ENCODE results near the gene VDAC1. TPM values are rescaled to one million over a fixed set of nuclear protein-coding genes. Genes with fewer than 3 reads are reported as not detected.

The VDAC1 gene
- total RNA-seq, 1 donor from 2014 or later, result 132 TPM

DNA sequence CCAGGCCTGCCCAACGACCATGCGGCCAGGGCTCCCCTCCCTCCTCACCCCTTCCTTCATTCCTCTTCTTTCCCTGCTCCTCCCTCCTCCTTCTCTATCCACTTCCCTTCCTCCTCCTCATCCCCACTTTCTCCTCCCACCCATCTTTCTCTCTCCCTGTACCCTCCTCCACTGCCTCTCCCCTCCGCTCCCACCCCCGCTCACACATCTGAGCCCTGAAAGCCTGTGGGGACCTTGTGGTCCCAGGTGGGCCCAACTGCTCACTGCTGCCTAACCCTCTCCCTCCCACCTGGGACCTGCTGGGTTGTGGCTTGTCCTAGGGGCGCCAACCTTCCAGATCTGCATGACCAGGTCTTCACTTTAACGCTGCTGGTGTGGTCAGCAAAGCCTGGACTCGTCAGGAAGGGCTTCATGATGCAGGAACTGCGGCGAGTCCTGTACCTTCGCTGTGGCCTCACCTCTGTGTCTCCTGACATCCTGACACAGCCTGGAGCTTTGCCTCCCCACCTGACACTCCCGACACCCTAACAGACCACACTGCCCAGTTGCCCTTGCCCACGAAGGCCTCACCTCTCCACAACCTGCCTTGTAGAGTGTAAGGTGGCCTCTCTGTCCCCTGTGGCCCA lies 71.0 kb downstream of the VDAC1 start:
- H3K4me3 Mint-ChIP-seq (ENCODE audit: unreplicated experiment), result no peak overlapping the region
- H3K9me3 Mint-ChIP-seq (ENCODE audit: unreplicated experiment), result peaks cover 3% of the 10 kb centered on the region
- TF ChIP-seq, protein P1, sequence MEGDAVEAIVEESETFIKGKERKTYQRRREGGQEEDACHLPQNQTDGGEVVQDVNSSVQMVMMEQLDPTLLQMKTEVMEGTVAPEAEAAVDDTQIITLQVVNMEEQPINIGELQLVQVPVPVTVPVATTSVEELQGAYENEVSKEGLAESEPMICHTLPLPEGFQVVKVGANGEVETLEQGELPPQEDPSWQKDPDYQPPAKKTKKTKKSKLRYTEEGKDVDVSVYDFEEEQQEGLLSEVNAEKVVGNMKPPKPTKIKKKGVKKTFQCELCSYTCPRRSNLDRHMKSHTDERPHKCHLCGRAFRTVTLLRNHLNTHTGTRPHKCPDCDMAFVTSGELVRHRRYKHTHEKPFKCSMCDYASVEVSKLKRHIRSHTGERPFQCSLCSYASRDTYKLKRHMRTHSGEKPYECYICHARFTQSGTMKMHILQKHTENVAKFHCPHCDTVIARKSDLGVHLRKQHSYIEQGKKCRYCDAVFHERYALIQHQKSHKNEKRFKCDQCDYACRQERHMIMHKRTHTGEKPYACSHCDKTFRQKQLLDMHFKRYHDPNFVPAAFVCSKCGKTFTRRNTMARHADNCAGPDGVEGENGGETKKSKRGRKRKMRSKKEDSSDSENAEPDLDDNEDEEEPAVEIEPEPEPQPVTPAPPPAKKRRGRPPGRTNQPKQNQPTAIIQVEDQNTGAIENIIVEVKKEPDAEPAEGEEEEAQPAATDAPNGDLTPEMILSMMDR (IDR thresholded peaks at IDR 0.05; ENCODE audit: partially characterized antibody, unreplicated experiment), result no peak
- H3K27ac Mint-ChIP-seq (ENCODE audit: unreplicated experiment), result no peak overlapping the region
- peaks cover 12% of the 10 kb centered on the region for H3K4me1 Mint-ChIP-seq (ENCODE audit: low read depth, unreplicated experiment)
- H3K27me3 Mint-ChIP-seq (ENCODE audit: unreplicated experiment), result peaks cover 15% of the 10 kb centered on the region
- DNase-seq, result no peak
- H3K36me3 Mint-ChIP-seq (ENCODE audit: unreplicated experiment), result no peaks in the 10 kb centered on the region

DNA sequence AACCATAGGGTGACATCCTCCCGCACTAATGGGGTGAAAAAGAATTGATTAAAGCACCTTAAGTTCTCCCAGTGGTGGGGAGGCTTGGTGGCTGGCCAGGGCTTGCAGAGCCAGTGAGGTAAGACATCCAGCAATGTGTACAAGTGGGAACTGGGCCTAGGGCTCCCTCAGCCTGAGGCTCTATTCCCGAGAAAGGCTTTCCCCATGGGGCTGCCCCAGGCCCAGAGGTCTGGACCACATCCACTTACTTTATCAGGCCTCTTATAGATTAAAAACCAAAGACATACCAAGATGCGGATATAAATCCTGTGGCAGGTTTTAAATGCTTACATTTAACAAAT lies 71.6 kb downstream of the VDAC1 start:
- Mint-ChIP-seq H3K27me3 (ENCODE audit: unreplicated experiment) (peaks cover 15% of the 10 kb centered on the region), H3K36me3 (ENCODE audit: unreplicated experiment) (no peaks in the 10 kb centered on the region), H3K4me1 (ENCODE audit: low read depth, unreplicated experiment) (peaks cover 12% of the 10 kb centered on the region), H3K27ac (ENCODE audit: unreplicated experiment) (no peak overlapping the region), H3K9me3 (ENCODE audit: unreplicated experiment) (peaks cover 3% of the 10 kb centered on the region), H3K4me3 (ENCODE audit: unreplicated experiment) (no peak overlapping the region)
- TF ChIP-seq, protein P1 (IDR thresholded peaks at IDR 0.05; ENCODE audit: partially characterized antibody, unreplicated experiment), result no peak
- no peak for DNase-seq

DNA sequence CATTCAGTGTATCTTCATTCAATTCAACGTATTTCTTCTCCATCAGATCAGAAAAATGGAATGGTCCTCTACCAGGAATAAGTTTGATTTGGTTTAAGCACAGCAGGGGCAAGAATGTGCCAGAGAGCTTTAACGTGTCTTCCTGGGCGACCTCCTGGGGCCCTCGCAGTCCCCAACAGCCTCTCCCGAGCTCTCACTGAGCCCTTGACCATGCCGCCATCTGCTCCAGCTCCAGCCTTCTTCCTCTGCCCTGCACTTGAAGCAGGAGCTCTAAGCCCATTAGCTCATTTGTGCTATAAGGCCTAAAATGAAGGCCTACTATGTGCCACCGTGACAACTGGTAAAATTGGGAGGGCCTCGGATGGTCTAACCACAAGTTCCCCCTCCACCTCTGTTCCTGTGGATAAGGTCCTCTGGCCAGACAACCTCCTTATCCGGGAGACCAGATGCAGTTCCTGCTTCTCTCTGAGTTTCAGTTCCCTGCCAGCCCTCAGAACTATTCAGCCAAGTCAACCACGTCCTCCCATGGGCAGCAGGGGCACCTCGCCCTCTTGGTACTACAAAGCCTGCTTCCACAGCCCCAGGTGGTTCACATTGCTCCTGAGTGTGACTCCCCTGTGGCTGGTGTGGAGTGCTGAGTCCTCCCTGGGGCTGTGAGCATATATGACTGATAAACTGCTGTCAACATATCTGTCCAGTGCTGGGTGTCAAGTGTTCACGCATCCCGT lies 72.2 kb downstream of the VDAC1 start:
- peaks cover 12% of the 10 kb centered on the region for H3K4me1 Mint-ChIP-seq (ENCODE audit: low read depth, unreplicated experiment)
- no peak for DNase-seq
- peaks cover 15% of the 10 kb centered on the region for H3K27me3 Mint-ChIP-seq (ENCODE audit: unreplicated experiment)
- H3K27ac Mint-ChIP-seq (ENCODE audit: unreplicated experiment), result no peak overlapping the region
- TF ChIP-seq, protein P1 (IDR thresholded peaks at IDR 0.05; ENCODE audit: partially characterized antibody, unreplicated experiment), result no peak
- no peak overlapping the region for H3K4me3 Mint-ChIP-seq (ENCODE audit: unreplicated experiment)
- no peaks in the 10 kb centered on the region for H3K36me3 Mint-ChIP-seq (ENCODE audit: unreplicated experiment)
- peaks cover 3% of the 10 kb centered on the region for H3K9me3 Mint-ChIP-seq (ENCODE audit: unreplicated experiment)

DNA sequence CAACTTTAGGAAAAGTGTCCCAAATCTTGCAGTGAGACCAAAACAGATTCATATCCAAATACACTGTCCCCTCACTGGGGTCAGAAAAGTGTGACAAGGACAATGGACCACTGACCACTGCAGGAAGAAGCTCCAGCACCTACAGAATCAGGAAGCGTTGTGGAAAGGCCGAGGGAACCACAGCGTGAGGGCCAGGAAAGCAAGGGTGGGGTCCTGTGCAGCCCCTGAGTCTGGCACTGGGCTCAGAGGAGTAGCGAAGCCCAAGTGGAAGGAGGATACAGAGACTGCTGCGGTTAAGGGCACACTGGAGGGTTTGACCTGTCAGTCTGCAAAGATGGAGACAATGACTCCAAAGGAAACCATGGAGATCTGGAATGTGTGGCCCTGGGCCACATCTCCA lies 73.2 kb downstream of the VDAC1 start:
- Mint-ChIP-seq H3K36me3 (ENCODE audit: unreplicated experiment) (no peaks in the 10 kb centered on the region), H3K9me3 (ENCODE audit: unreplicated experiment) (peaks cover under 1% of the 10 kb centered on the region), H3K27ac (ENCODE audit: unreplicated experiment) (no peak overlapping the region), H3K4me3 (ENCODE audit: unreplicated experiment) (no peak overlapping the region), H3K4me1 (ENCODE audit: low read depth, unreplicated experiment) (peaks cover 16% of the 10 kb centered on the region), H3K27me3 (ENCODE audit: unreplicated experiment) (peaks cover 13% of the 10 kb centered on the region)
- TF ChIP-seq, protein P1 (IDR thresholded peaks at IDR 0.05; ENCODE audit: partially characterized antibody, unreplicated experiment), result no peak
- no peak for DNase-seq

DNA sequence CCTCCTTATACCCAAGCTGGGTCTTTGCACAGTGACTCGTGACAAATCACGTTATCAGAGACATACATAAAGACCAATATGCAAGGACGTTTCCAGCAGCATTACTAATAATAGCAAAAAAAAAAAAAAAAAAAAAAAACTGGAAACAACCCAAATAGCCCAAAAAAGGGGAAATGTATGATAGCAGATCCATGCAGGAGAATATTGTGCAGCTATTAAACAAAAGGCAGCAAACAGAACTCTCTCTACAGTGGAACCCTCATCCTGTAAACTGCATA lies 74.0 kb downstream of the VDAC1 start:
- DNase-seq, result no peak
- peaks cover 12% of the 10 kb centered on the region for H3K27me3 Mint-ChIP-seq (ENCODE audit: unreplicated experiment)
- no peaks in the 10 kb centered on the region for H3K9me3 Mint-ChIP-seq (ENCODE audit: unreplicated experiment)
- TF ChIP-seq, protein P1 (IDR thresholded peaks at IDR 0.05; ENCODE audit: partially characterized antibody, unreplicated experiment), result no peak
- H3K27ac Mint-ChIP-seq (ENCODE audit: unreplicated experiment), result no peak overlapping the region
- peaks cover 18% of the 10 kb centered on the region for H3K4me1 Mint-ChIP-seq (ENCODE audit: low read depth, unreplicated experiment)
- H3K36me3 Mint-ChIP-seq (ENCODE audit: unreplicated experiment), result no peaks in the 10 kb centered on the region
- H3K4me3 Mint-ChIP-seq (ENCODE audit: unreplicated experiment), result no peak overlapping the region
